ENCODE measurements around the gene AGBL5. TPM values are rescaled to one million over a fixed set of nuclear protein-coding genes. Genes with fewer than 3 reads are reported as not detected.
A peak's percentile ranks its signal among the peaks of the same experiment; 100 is the strongest.

Gene AGBL5
- total and polyA plus RNA-seq, 9 of the 15 experiments (the other 6 are each of a cell fraction or from before 2014, with no cell fraction given): 3.3 to 52.7 (median 26.2) TPM

GRCh38 chr2:27082773-27083409 is 31.4 kb downstream of the AGBL5 start:
- H3K4me1 ChIP-seq (replicated peaks in 1 of 2; ENCODE audit: control insufficient read depth in 2 of 2, insufficient read depth in 2 of 2, low read length in 2 of 2): peaks cover 50 to 76% of the 10 kb centered on the region in 2 experiments
- ChIA-PET CTCF (ENCODE audit: low intra/inter-chr PET ratio) (no interaction called here), POLR2A (interaction anchor here (0.6 to 2.3 kb wide), 11 partner anchors 10 to 294 kb away, joined by 3 to 11 read pairs (median 3); partner anchors contain the start of gene OST4)
- BruUV-seq (replicated peaks): no TSS peak
- H3K27ac ChIP-seq (ENCODE audit: extremely low read depth, low read depth, low read length): peak overlapping the region; percentile 87; the same call in 2 of the 3 replicates
- H3K4me3 ChIP-seq: no peak overlapping the region
- intact Hi-C loops (cut with micrococcal nuclease): no loop called here
- peak overlapping the region in 1 of 2 experiments; percentile 84; a peak in 2 of 4 replicates for H3K9ac ChIP-seq (ENCODE audit: insufficient read depth in 1 of 2, low read depth in 2 of 2, low read length in 2 of 2)
- no peaks in the 10 kb centered on the region for H3K27me3 ChIP-seq (ENCODE audit: control insufficient read depth in 2 of 2, insufficient read depth in 2 of 2, low read length in 2 of 2)
- ATAC-seq: no peak
- no peaks in the 10 kb centered on the region for H3K36me3 ChIP-seq (ENCODE audit: control insufficient read depth, insufficient read depth, low read length)
- WGBS (ENCODE audit: insufficient coverage, low coverage, missing lambda C conversion rate): 83% methylated on average over 20 of the region's 27 CpGs
- H4K20me1 ChIP-seq (replicated peaks; ENCODE audit: control insufficient read depth, insufficient read depth, low read length): no peaks in the 10 kb centered on the region
- H2AFZ ChIP-seq (ENCODE audit: low read depth, low read length): 0 out of 2 replicates have a peak overlapping the region, but pooled peaks have one; percentile 19
- in situ Hi-C loops (cut with MboI): no loop called here
- DNase-seq (ENCODE audit: extremely low read depth in 1 of 4, low spot score in 3 of 4): no peak
- no peak for FAIRE-seq
- H3K9me3 ChIP-seq (replicated peaks; ENCODE audit: control insufficient read depth, insufficient read depth, low read depth, low read length): no peaks in the 10 kb centered on the region
- peaks cover 8% of the 10 kb centered on the region; the same call in 1 of the 3 replicates for H3K79me2 ChIP-seq (ENCODE audit: control insufficient read depth, insufficient read depth, low read length)
- H3K9me1 ChIP-seq (ENCODE audit: control insufficient read depth, insufficient read depth, low read length): peaks cover 4% of the 10 kb centered on the region
- H3K4me2 ChIP-seq (ENCODE audit: insufficient read depth, low read length): no peak overlapping the region
- no peak for TF ChIP-seq BACH1 (tag; IDR thresholded peaks at IDR 0.05)
- no peak for TF ChIP-seq ZNF76 (CRISPR knock-in tag; IDR thresholded peaks at IDR 0.05; ENCODE audit: borderline replicate concordance)
- TF ChIP-seq ZNF740 (CRISPR knock-in tag; IDR thresholded peaks at IDR 0.05): peak; percentile 30; the same call in 1 of the 2 replicates
- no peak for TF ChIP-seq ZNF740 (tag; IDR thresholded peaks at IDR 0.05)
- no peak for TF ChIP-seq SMARCB1 (IDR thresholded peaks at IDR 0.05; ENCODE audit: insufficient read length, low read depth)
- 0 out of 4 replicates have a peak, but pooled peaks of 1 of the 2 experiments have one; percentile 27 for TF ChIP-seq MAZ (CRISPR knock-in tag; conservative IDR thresholded peaks at IDR 0.05 in 1 of 2, IDR thresholded peaks at IDR 0.05 in 1 of 2)
- no peak for TF ChIP-seq NCOA2 (IDR thresholded peaks at IDR 0.05; ENCODE audit: partially characterized antibody in 2 of 2)
- 0 out of 2 replicates have a peak, but pooled peaks have one; percentile 42 for TF ChIP-seq ZFX (CRISPR knock-in tag; IDR thresholded peaks at IDR 0.05)
- TF ChIP-seq ZNF592 (IDR thresholded peaks at IDR 0.05): 0 out of 2 replicates have a peak, but pooled peaks have one; percentile 4
- TF ChIP-seq SRSF1 (IDR thresholded peaks at IDR 0.05; ENCODE audit: low read depth, low read length): no peak
